K562 (cell line): ENCODE measurements around the gene TRIM23. TPM values are rescaled to one million over a fixed set of nuclear protein-coding genes. Genes with fewer than 3 reads are reported as not detected.
A peak's percentile ranks its signal among the peaks of the same experiment; 100 is the strongest.

Source experiments
- ATAC-seq: fragments of 200-7000 bp; cut with Tn5 transposase; 3 replicates; pipeline ENCODE4 v1.9.1; 2020; ENCODE audit warnings: moderate library complexity
- BruUV-seq: library from RNA; stranded (reverse); fragments of 400-500 nt; replicated peaks from 2 replicates; lab custom pipeline; 2021; lab: Mats Ljungman, UMichigan
- CTCF ChIA-PET: fragments of 300-600 bp; formaldehyde crosslinking; extraction: SDS; loops from one replicate; lab custom pipeline; 2021; ENCODE audit warnings: low intra/inter-chr PET ratio; lab: Yijun Ruan, JAX
- POLR2A ChIA-PET: fragments of 300-600, 350-650 bp; sonication (Branson Sonifier 250); formaldehyde crosslinking; extraction: SDS; loops from one replicate; lab custom pipeline; 2021; ENCODE audit warnings: antibody characterized with exemption, inconsistent platforms; lab: Yijun Ruan, JAX
- DNase-seq, 4 experiments: peaks; one replicate each; pipeline versions ENCODE4 v3.0.0 to v3.0.0-alpha.2; 2011 to 2018; ENCODE audit warnings: low spot score in 3 of 4, mixed read lengths in 3 of 4; ENCODE audit errors: extremely low read depth in 1 of 4
- FAIRE-seq: peaks from 2 replicates; lab custom pipeline; 2011; peaks lifted over from hg19 to GRCh38; lab: Jason Lieb, UNC
- H2AFZ ChIP-seq: 2 replicates; pipeline ENCODE4 v1.6.0; 2011; ENCODE audit warnings: low read depth, low read length, control low read depth, inconsistent platforms
- H3K27ac ChIP-seq: fragments of 200-600 bp; 3 replicates; pipeline ENCODE4 v1.8.0; 2011; ENCODE audit warnings: low read depth, mild to moderate bottlenecking, control low read depth, inconsistent platforms, low read length, moderate library complexity, mixed read lengths; ENCODE audit errors: extremely low read depth
- H3K27me3 ChIP-seq, 2 experiments: fragments of 300-600 bp in 1 of 2; 2 replicates in 1 of 2; 3 replicates in 1 of 2; pipeline versions ENCODE4 v1.6.0 to v1.8.0; 2011; ENCODE audit warnings: inconsistent platforms in 2 of 2, low read length in 2 of 2, mild to moderate bottlenecking in 1 of 2, mixed read lengths in 1 of 2, moderate library complexity in 1 of 2; ENCODE audit not compliant: control insufficient read depth in 2 of 2, insufficient read depth in 2 of 2
- H3K36me3 ChIP-seq: fragments of 300-600 bp; 3 replicates; pipeline ENCODE4 v1.8.0; 2011; ENCODE audit warnings: mild to moderate bottlenecking, low read length, inconsistent platforms; ENCODE audit not compliant: control insufficient read depth, insufficient read depth
- H3K4me1 ChIP-seq, 2 experiments: fragments of 200-600 bp in 1 of 2; replicated peaks in 1 of 2; 2 replicates in 1 of 2; 3 replicates in 1 of 2; pipeline versions ENCODE4 v1.5.1 to v1.8.0; 2011; ENCODE audit warnings: inconsistent platforms in 2 of 2, low read length in 2 of 2, mild to moderate bottlenecking in 1 of 2, mixed read lengths in 1 of 2, moderate library complexity in 1 of 2; ENCODE audit not compliant: control insufficient read depth in 2 of 2, insufficient read depth in 2 of 2
- H3K4me2 ChIP-seq: 2 replicates; pipeline ENCODE4 v1.6.1; 2011; ENCODE audit warnings: low read length, control low read depth, inconsistent platforms, mixed read lengths; ENCODE audit not compliant: insufficient read depth
- H3K4me3 ChIP-seq: fragments of 200-600 bp; sonication (generic), shearing (Covaris generic); 2 replicates; pipeline ENCODE4 v1.5.1; 2016; ENCODE audit warnings: control low read depth, inconsistent platforms
- H3K79me2 ChIP-seq: fragments of 200-600 bp; 3 replicates; pipeline ENCODE4 v1.8.0; 2011; ENCODE audit warnings: low read length, inconsistent platforms; ENCODE audit not compliant: control insufficient read depth, insufficient read depth
- H3K9ac ChIP-seq, 2 experiments: 2 replicates each; pipeline versions ENCODE4 v1.6.0 to v1.6.1; 2011; ENCODE audit warnings: low read depth in 2 of 2, low read length in 2 of 2, control low read depth in 1 of 2, inconsistent platforms in 1 of 2, mild to moderate bottlenecking in 1 of 2, mixed read lengths in 1 of 2; ENCODE audit not compliant: insufficient read depth in 1 of 2
- H3K9me1 ChIP-seq: one replicate; pipeline ENCODE4 v1.6.0; 2011; ENCODE audit warnings: inconsistent platforms, mild to moderate bottlenecking, low read length, moderate library complexity; ENCODE audit not compliant: control insufficient read depth, insufficient read depth
- H3K9me3 ChIP-seq: replicated peaks from 2 replicates; pipeline ENCODE4 v1.5.1; 2011; ENCODE audit warnings: low read depth, low read length, inconsistent platforms; ENCODE audit not compliant: control insufficient read depth, insufficient read depth
- H4K20me1 ChIP-seq: replicated peaks from 2 replicates; pipeline ENCODE4 v1.6.1; 2011; ENCODE audit warnings: low read length, inconsistent platforms, mixed read lengths; ENCODE audit not compliant: control insufficient read depth, insufficient read depth
- GTF3C2 ChIP-seq: IDR thresholded peaks from 3 replicates; pipeline ENCODE4 v1.6.1; 2011; ENCODE audit warnings: borderline replicate concordance, mild to moderate bottlenecking, moderate library complexity; ENCODE audit not compliant: insufficient read length; ENCODE audit errors: extremely low read depth
- HSF4 ChIP-seq: fragments of 250-450 bp; sonication (Bioruptor Pico); IDR thresholded peaks from 2 replicates; pipeline ENCODE4 v2.1.2; 2022; ENCODE audit warnings: mild to moderate bottlenecking, moderate library complexity, borderline replicate concordance
- KAT8 ChIP-seq: fragments of 450-650 bp; IDR thresholded peaks from 2 replicates; pipeline ENCODE4 v1.6.1; 2016; ENCODE audit warnings: low read depth, mild to moderate bottlenecking
- SLC30A9 ChIP-seq: fragments of 250-450 bp; sonication (Bioruptor Pico); IDR thresholded peaks from 2 replicates; pipeline ENCODE4 v1.8.0; 2022; ENCODE audit warnings: mild to moderate bottlenecking, moderate library complexity
- SRSF7 ChIP-seq: fragments of 200-400 bp; formaldehyde crosslinking; optimal IDR thresholded peaks from 2 replicates; pipeline ENCODE3; 2017; ENCODE audit warnings: mild to moderate bottlenecking, low read depth, low read length
- TEAD4 ChIP-seq, 2 experiments: sonication (generic) in 1 of 2; formaldehyde crosslinking in 1 of 2; IDR thresholded peaks; 2 replicates each; pipeline versions ENCODE4 v1.6.1 to v1.8.0; 2012 to 2022; ENCODE audit warnings: borderline replicate concordance in 1 of 2, inconsistent platforms in 1 of 2, low read length in 1 of 2, mild to moderate bottlenecking in 1 of 2, missing genetic modification reagents in 1 of 2
- YY1 ChIP-seq, 3 experiments: IDR thresholded peaks; 2 replicates each; pipeline ENCODE4 v1.6.1; 2011; ENCODE audit warnings: low read length in 2 of 3, mild to moderate bottlenecking in 2 of 3, moderate library complexity in 2 of 3, borderline replicate concordance in 1 of 3, control low read depth in 1 of 3, low read depth in 1 of 3; ENCODE audit not compliant: insufficient read depth in 3 of 3, insufficient replicate concordance in 2 of 3, control insufficient read depth in 1 of 3, insufficient read length in 1 of 3; ENCODE audit errors: extremely low read depth in 1 of 3
- ZNF518B ChIP-seq: fragments of 250-450 bp; sonication (Bioruptor Pico); IDR thresholded peaks from 2 replicates; pipeline ENCODE4 v1.5.0; 2021; ENCODE audit warnings: mild to moderate bottlenecking, moderate library complexity
- WGBS: fragments of 100-300 bp; shearing (Covaris generic); methylation state at CpG from one replicate; pipeline ENCODE4 v1.1.6; 2016; ENCODE audit warnings: low coverage, mixed read lengths; ENCODE audit not compliant: insufficient coverage; ENCODE audit errors: missing lambda C conversion rate; 5-methylcytosine and 5-hydroxymethylcytosine counted together
- in situ Hi-C: fragments of 300-500 bp; cut with MboI; formaldehyde crosslinking; loops from 4 replicates; pipeline ENCODE4 v1.15.0; 2018; ENCODE audit warnings: inconsistent platforms, mixed read lengths
- intact Hi-C: fragments of 100-400 bp; cut with micrococcal nuclease; formaldehyde crosslinking; loops from 2 replicates; pipeline ENCODE4 v1.14.2; 2022
- polyA plus RNA-seq, 8 experiments: library from polyadenylated mRNA; depleted of rRNA in 4 of 8; stranded (reverse) in 5 of 8; unstranded in 3 of 8; fragments of >200 nt; fragmentation: Nextera tagmentation in 2 of 8; fragmentation: Illumina TruSeq in 1 of 8; extraction: Ambion mirVana in 2 of 8; extraction: Trizol in 1 of 8; gene quantifications; 2 replicates each; pipeline versions ENCODE4 v1.2.1 to v1.2.3, GENCODE V29; 2011 to 2014; ENCODE audit warnings: inconsistent platforms in 1 of 8, missing spikeins in 1 of 8
- total RNA-seq, 7 experiments: library from RNA; depleted of rRNA in 6 of 7; stranded (reverse); fragments of >200 nt in 6 of 7; fragmentation: Illumina TruSeq in 2 of 7; extraction: Trizol in 2 of 7; gene quantifications; 2 replicates each; pipeline versions ENCODE4 v1.2.1 to v1.2.3, GENCODE V29; 2011 to 2021; ENCODE audit warnings: low replicate concordance in 1 of 7
- TF ChIP-seq, protein P1 (sequence below), 2 experiments: fragments of 450-650 bp in 1 of 2; sonication (generic) in 1 of 2; formaldehyde crosslinking in 1 of 2; IDR thresholded peaks in 1 of 2; conservative IDR thresholded peaks in 1 of 2; 2 replicates each; pipeline versions ENCODE4 v1.6.1 to v1.8.1; 2016 to 2023; ENCODE audit warnings: mild to moderate bottlenecking in 2 of 2, moderate library complexity in 2 of 2, inconsistent platforms in 1 of 2, missing genetic modification reagents in 1 of 2

TRIM23 gene
- total and polyA plus RNA-seq, 9 of the 15 experiments (the other 6 are each of a cell fraction or from before 2014, with no cell fraction given), result 2.4 to 8.5 (median 4.9) TPM

GRCh38 chr5:65625743-65626142, 1.6 kb upstream of the TRIM23 start:
- Histone ChIP-seq H3K9me1 (no peaks in the 10 kb centered on the region), H3K36me3 (peaks cover 20% of the 10 kb centered on the region), H3K27me3 (no peaks in the 10 kb centered on the region), H3K9ac (peak overlapping the region in 1 of 2 experiments; percentile 91; a peak in 3 of 4 replicates), H3K4me3 (peak overlapping the region; percentile 59), H3K79me2 (peaks cover 81% of the 10 kb centered on the region), H4K20me1 (no peaks in the 10 kb centered on the region; the same call in 1 of the 2 replicates), H3K27ac (peak overlapping the region; percentile 84), H2AFZ (peak overlapping the region; percentile 100), H3K9me3 (no peaks in the 10 kb centered on the region), H3K4me1 (peaks cover 6 to 14% of the 10 kb centered on the region in 2 experiments), H3K4me2 (peak overlapping the region; percentile 95)
- POLR2A ChIA-PET, result interaction anchor here (0.6 to 1.5 kb wide), 3 partner anchors 17 to 95 kb away, joined by 3 to 5 read pairs (median 4); no protein-coding TSS in a partner anchor
- in situ Hi-C loops (no loop called here), intact Hi-C loops (loop anchor here (2.0 to 10.0 kb wide), 2 partner anchors 99 to 299 kb away; partner anchors contain the start of gene ERBIN)
- WGBS, result 4% methylated on average over 6 of the region's 6 CpGs
- CTCF ChIA-PET, result no interaction called here
- ATAC-seq (no peak), FAIRE-seq (no peak), DNase-seq (peak; percentile 8 to 31 (median 10))
- no TSS peak for BruUV-seq
- 0 out of 2 replicates have a peak, but pooled peaks have one; percentile 64 for TF ChIP-seq KAT8
- TF ChIP-seq ZNF518B (CRISPR knock-in tag), result no peak
- TF ChIP-seq YY1 (IDR thresholded peaks at IDR 0.05; ENCODE audit: borderline replicate concordance in 1 of 3, control insufficient read depth in 1 of 3, extremely low read depth in 1 of 3, insufficient read depth in 3 of 3, insufficient read length in 1 of 3, insufficient replicate concordance in 2 of 3, low read depth in 1 of 3, low read length in 2 of 3), result peak in 2 of 3 experiments; percentile 37 to 83
- TF ChIP-seq GTF3C2, result no peak
- TF ChIP-seq HSF4 (CRISPR knock-in tag), result no peak
- no peak for TF ChIP-seq SLC30A9
- TF ChIP-seq, protein P1, sequence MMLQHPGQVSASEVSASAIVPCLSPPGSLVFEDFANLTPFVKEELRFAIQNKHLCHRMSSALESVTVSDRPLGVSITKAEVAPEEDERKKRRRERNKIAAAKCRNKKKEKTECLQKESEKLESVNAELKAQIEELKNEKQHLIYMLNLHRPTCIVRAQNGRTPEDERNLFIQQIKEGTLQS (IDR thresholded peaks at IDR 0.05), result peak; percentile 34; the same call in 1 of the 2 replicates
- TF ChIP-seq, protein P1 (CRISPR knock-in tag; conservative IDR thresholded peaks at IDR 0.05), result no peak
- TF ChIP-seq SRSF7, result no peak
- TF ChIP-seq TEAD4 (IDR thresholded peaks at IDR 0.05; ENCODE audit: low read length), result peak; percentile 45; the same call in 1 of the 2 replicates
- no peak for TF ChIP-seq TEAD4 (CRISPR knock-in tag; IDR thresholded peaks at IDR 0.05; ENCODE audit: borderline replicate concordance)
